ENCODE results near the gene GALNT17. TPM values are rescaled to one million over a fixed set of nuclear protein-coding genes. Genes with fewer than 3 reads are reported as not detected.

Gene GALNT17
- total RNA-seq, 2 experiments from 2014 or later: not detected

- Mint-ChIP-seq H3K4me3 (no peak overlapping the region), H3K4me1 (ENCODE audit: low read depth) (no peaks in the 10 kb centered on the region), H3K36me3 (ENCODE audit: low read depth) (no peaks in the 10 kb centered on the region), H3K27ac (no peak overlapping the region), H3K9me3 (peaks cover 7% of the 10 kb centered on the region), H3K27me3 (no peaks in the 10 kb centered on the region)
- ATAC-seq (ENCODE audit: poor library complexity) (no peak), DNase-seq (no peak)
- H3K9me3 ChIP-seq (ENCODE audit: control insufficient read depth in 1 of 2, insufficient read depth in 1 of 2, low read length in 2 of 2): peaks cover 0 to 3% of the 10 kb centered on the region in 2 experiments
- ChIA-PET CTCF (no interaction called here), POLR2A (no interaction called here)
- H3K27me3 ChIP-seq (ENCODE audit: control insufficient read depth in 1 of 2, insufficient read depth in 2 of 2, low read length in 2 of 2): no peaks in the 10 kb centered on the region
- H3K36me3 ChIP-seq (ENCODE audit: insufficient read depth, low read length): no peaks in the 10 kb centered on the region
- H3K4me1 ChIP-seq (ENCODE audit: insufficient read depth, low read length): no peaks in the 10 kb centered on the region
- intact Hi-C loops (cut with DNase I, micrococcal nuclease): no loop called here
- H3K4me3 ChIP-seq (ENCODE audit: low read length): no peak overlapping the region
- H3K27ac ChIP-seq (ENCODE audit: low read depth in 1 of 2, low read length in 2 of 2): no peak overlapping the region
- no peak for TF ChIP-seq CTCF (IDR thresholded peaks at IDR 0.05)
These were observed 486.3 kb downstream of the GALNT17 start for GRCh38 chr7:71618278-71618677.

DNA sequence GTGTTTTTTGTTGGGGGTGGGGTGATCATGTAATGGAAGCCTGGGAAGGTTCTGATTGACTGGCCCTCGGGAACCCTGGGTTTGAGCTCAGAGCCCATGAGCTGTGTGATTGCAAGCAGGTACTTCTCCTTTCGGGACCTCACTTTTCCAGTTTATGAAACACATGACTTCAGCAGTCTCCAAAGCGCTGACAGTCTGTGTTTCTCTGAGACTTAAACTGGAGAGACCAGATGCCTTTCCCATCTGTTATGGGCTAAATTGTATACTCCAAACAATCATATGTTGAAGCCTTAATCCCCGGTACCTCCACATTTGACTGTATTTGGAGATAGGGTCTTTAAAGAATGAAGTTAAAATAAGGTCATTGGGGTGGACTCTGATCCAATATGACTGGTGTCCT lies 493.6 kb downstream of the GALNT17 start:
- Histone ChIP-seq H3K27ac (ENCODE audit: low read depth in 1 of 2, low read length in 2 of 2) (no peak overlapping the region), H3K4me3 (ENCODE audit: low read length) (no peak overlapping the region), H3K36me3 (ENCODE audit: insufficient read depth, low read length) (no peaks in the 10 kb centered on the region), H3K9me3 (ENCODE audit: control insufficient read depth in 1 of 2, insufficient read depth in 1 of 2, low read length in 2 of 2) (peaks cover 0 to 11% of the 10 kb centered on the region in 2 experiments), H3K4me1 (ENCODE audit: insufficient read depth, low read length) (no peaks in the 10 kb centered on the region), H3K27me3 (ENCODE audit: control insufficient read depth in 1 of 2, insufficient read depth in 2 of 2, low read length in 2 of 2) (no peaks in the 10 kb centered on the region)
- Mint-ChIP-seq H3K9me3 (peaks cover 7% of the 10 kb centered on the region), H3K4me3 (no peak overlapping the region), H3K27me3 (no peaks in the 10 kb centered on the region), H3K36me3 (ENCODE audit: low read depth) (no peaks in the 10 kb centered on the region), H3K4me1 (ENCODE audit: low read depth) (no peaks in the 10 kb centered on the region), H3K27ac (no peak overlapping the region)
- no peak for TF ChIP-seq CTCF (IDR thresholded peaks at IDR 0.05)
- POLR2A ChIA-PET: no interaction called here
- ATAC-seq (ENCODE audit: poor library complexity) (no peak), DNase-seq (no peak)
- intact Hi-C loops (cut with DNase I, micrococcal nuclease): no loop called here
- CTCF ChIA-PET: no interaction called here

DNA sequence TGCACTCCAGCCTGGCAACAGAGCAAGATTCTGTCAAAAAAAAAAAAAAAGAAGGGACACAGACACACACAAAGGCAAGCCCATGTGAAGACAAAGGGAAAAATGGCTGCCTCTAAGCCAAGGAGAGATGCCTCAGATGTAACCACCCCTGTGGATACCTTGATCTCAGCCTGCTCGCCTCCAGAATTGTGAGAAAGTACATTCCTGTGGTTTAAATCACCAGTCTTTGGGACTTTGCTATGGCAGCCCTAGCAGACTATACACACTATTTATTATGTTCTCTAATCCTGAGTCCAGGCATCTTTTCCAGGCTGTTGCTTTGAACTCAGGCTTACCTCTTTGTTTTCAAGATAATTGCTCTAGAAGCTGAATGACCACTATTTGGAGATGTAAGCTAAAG lies 494.3 kb downstream of the GALNT17 start:
- H3K36me3 Mint-ChIP-seq (ENCODE audit: low read depth): no peaks in the 10 kb centered on the region
- Histone ChIP-seq H3K4me1 (ENCODE audit: insufficient read depth, low read length) (no peaks in the 10 kb centered on the region), H3K27me3 (ENCODE audit: control insufficient read depth in 1 of 2, insufficient read depth in 2 of 2, low read length in 2 of 2) (no peaks in the 10 kb centered on the region), H3K27ac (ENCODE audit: low read depth in 1 of 2, low read length in 2 of 2) (no peak overlapping the region), H3K4me3 (ENCODE audit: low read length) (no peak overlapping the region), H3K9me3 (ENCODE audit: control insufficient read depth in 1 of 2, insufficient read depth in 1 of 2, low read length in 2 of 2) (peaks cover 0 to 11% of the 10 kb centered on the region in 2 experiments), H3K36me3 (ENCODE audit: insufficient read depth, low read length) (no peaks in the 10 kb centered on the region)
- no peak overlapping the region for H3K27ac Mint-ChIP-seq
- peaks cover 6% of the 10 kb centered on the region for H3K9me3 Mint-ChIP-seq
- intact Hi-C loops (cut with DNase I, micrococcal nuclease): no loop called here
- no peaks in the 10 kb centered on the region for H3K4me1 Mint-ChIP-seq (ENCODE audit: low read depth)
- CTCF ChIA-PET: no interaction called here
- TF ChIP-seq CTCF (IDR thresholded peaks at IDR 0.05): no peak
- no peak overlapping the region for H3K4me3 Mint-ChIP-seq
- DNase-seq (no peak), ATAC-seq (ENCODE audit: poor library complexity) (no peak)
- no peaks in the 10 kb centered on the region for H3K27me3 Mint-ChIP-seq
- POLR2A ChIA-PET: no interaction called here
